Non-pigmented ciliary epithelial cell (primary cell): ENCODE results near the gene CRY2.
A peak's percentile ranks its signal among the peaks of the same experiment; 100 is the strongest.
"Not testable (repeated sequence)": the region's sequence is repeated elsewhere in the genome, so short reads cannot be mapped to it uniquely, and the experiment has no call there.

ENCODE experiments used
- DNase-seq: peaks from one replicate; pipeline ENCODE4 v3.0.0-alpha.2; 2010; ENCODE audit warnings: low read depth

CRY2 gene

GRCh38 chr11:45846974-45847910, at the start of gene CRY2:
TSS of gene CRY2 (plus strand) at chr11:45847475. CDS start at chr11:45847491, 16 bp downstream.
- peak; percentile 90 for DNase-seq

DNA sequence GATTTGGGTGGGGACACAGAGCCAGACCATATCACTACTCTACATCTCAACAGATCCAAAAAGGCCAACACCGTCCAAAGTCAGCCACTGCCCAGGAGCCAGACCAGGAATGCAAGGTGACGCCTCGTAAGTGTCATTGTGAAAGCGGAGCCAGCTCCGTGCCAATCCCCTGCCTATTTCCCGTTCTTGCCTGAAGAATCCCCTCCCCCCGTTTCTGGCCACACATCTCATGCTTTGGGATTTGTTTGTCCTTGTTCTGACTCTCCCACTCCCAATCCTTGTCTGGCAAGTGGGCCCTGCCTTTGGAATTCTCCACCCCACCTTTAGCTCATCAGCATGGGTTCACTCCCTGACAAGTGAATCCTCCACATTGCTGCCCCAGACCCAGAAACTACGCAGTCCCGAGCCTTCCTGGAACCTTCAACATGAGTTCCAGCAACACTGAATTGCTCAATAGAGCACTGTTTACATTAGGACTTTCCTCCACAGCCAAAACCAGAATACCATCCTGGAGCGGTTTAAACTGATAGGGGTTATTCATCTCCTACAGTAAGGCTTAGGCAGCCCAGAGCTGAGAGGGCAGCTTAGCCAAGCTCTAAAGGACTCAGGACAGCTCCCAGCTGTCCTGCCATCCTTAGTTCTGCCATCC, 48.4 kb upstream of the CRY2 start:
- no peak for DNase-seq

GRCh38 chr11:45799562-45799961, 47.7 kb upstream of the CRY2 start:
- DNase-seq = no peak

DNA sequence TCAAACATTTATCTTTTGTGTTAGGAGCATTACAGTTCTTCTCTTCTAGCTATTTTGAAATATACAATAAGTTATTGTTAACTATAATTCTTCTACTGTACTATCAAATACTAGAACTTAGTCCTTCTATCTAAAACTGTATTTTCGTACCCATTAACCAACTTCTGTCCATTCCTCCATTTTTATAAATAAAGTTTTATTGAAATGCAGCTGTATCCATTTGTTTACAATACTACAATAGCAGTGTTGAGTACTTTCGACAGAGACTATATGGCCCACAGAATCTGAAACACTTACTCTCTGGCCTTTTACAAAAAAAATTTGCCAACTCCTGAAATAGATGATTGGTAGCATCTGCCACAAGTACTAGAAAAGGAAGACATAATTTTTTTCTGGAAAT, 47.0 kb upstream of the CRY2 start:
- no peak for DNase-seq

DNA sequence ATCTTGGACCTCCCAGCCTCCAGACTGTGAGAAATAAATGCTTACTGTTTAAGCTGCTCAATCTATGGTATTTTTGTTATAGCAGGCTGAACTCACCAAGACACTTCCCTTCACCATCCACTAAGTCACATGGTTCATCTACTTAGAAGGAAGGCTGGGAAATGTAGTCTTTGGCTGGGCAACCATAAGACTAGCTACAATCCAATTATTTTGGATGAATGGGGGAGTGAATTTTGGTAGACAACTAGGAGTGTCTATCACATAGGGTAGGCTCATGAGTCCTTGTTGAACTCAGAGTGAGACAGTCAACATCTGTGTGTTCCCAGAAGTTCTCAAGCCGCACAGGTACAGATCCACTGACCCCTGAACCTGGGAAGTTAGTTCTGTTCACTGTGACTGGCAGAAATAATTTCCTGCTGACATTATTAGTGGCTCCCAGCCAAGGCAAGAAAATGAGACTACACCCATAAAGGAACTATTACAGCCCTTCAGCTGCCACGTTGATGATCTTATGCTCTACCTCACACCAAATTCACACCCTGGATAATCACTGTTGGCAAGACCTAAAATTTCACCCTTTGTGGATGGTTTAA, 45.5 kb upstream of the CRY2 start:
- no peak for DNase-seq

- no peak for DNase-seq
Measured at GRCh38 chr11:45802531-45803317, 44.6 kb upstream of the CRY2 start.

- DNase-seq = no peak
Measured at GRCh38 chr11:45803971-45804760, 43.1 kb upstream of the CRY2 start.

DNA sequence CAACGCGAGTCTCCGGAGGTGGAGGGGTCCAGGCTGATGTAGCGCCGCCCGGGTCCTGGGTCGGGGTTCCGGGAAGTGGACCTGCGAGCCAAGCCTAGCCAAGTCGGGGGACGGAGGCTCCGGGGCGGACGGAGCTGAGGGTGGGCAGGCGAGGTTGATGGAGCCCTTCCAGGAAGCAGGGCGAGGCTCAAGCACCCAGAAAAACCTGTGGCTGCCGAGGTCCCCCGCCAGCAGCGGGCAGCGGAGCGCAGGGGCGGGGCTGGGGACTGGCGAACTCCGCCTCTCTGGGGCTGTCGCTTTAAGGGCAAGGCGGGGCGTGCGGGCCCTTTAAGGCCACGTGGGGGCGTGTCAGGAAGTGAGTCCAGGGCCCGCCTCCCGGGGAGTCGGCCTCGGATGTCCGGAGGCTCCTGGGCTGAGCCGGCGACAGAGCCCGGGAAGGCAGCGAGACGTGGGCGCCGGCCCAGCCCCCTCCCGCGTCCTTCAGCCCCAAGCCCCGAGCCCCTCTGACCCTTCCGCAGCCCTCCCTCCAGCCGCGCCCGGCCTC, 42.4 kb upstream of the CRY2 start, which contains the start of gene SLC35C1:
Gene SLC35C1, plus strand, starts transcription at position 389 of the 544 bp plus-strand sequence. CDS start 653 bp downstream, outside the sequence.
- DNase-seq = peak; percentile 77

DNA sequence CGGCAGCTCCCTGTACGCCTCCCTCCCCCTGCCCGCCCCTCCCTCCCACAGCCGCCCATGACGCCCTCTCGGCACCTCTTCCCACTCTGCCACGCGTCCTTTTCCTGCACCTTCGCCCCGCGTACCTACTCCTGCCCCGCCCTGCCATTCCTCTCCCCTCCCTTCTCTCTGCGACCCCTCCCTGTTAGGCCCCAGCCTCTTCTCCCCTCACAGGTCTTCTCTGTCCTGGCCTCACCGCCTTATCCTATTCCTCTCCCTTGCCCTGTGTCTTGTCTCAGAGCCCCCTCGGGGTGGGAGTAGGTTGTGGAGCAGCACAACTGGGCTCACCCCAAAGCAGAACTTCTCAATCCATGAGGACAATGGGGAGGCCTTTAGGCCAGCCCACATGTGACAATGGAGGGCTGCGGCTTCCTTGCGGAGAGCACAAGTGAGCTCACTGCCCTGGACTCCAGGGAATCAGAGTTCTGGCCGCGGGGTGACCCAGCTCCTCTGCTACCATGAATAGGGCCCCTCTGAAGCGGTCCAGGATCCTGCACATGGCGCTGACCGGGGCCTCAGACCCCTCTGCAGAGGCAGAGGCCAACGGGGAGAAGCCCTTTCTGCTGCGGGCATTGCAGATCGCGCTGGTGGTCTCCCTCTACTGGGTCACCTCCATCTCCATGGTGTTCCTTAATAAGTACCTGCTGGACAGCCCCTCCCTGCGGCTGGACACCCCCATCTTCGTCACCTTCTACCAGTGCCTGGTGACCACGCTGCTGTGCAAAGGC, 41.8 kb upstream of the CRY2 start:
- DNase-seq = no peak

DNA sequence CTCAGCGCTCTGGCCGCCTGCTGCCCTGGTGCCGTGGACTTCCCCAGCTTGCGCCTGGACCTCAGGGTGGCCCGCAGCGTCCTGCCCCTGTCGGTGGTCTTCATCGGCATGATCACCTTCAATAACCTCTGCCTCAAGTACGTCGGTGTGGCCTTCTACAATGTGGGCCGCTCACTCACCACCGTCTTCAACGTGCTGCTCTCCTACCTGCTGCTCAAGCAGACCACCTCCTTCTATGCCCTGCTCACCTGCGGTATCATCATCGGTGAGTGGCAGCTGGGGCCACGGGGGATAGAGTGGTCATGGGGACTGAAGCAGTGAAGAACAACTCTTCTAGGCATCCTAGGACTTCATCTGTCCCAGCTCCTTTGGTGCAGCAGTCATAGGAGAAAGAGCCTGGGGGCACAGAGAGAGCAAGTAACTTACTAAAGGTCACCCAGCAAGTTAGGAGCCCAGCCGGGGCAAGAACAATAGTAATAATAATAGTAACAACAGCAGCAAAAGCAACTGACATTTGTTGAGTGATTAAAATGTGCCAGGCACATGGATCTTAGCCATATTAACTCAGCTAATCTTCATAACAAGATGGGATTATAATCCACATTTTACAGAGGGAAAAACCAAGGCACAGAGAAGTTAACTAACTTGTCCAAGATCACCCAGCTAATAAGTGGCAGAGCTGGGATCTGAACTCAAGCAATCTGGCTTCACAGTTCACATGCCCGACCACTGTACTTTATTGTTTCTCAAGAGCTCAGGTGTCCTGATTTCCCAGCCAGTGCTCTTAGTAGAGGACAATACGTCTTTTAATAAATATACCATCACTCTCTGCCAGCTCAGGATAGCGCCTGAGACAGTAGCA, 41.0 kb upstream of the CRY2 start:
- DNase-seq = no peak

GRCh38 chr11:45806937-45807791, 40.1 kb upstream of the CRY2 start:
- no peak for DNase-seq

GRCh38 chr11:45807792-45808238, 39.5 kb upstream of the CRY2 start:
- DNase-seq = no peak

GRCh38 chr11:45808427-45808826, 38.8 kb upstream of the CRY2 start:
- not testable (repeated sequence) for DNase-seq

- no peak for DNase-seq
Measured at GRCh38 chr11:45809456-45810395, 37.5 kb upstream of the CRY2 start.

- DNase-seq = no peak
Measured at GRCh38 chr11:45810431-45811108, 36.7 kb upstream of the CRY2 start.

DNA sequence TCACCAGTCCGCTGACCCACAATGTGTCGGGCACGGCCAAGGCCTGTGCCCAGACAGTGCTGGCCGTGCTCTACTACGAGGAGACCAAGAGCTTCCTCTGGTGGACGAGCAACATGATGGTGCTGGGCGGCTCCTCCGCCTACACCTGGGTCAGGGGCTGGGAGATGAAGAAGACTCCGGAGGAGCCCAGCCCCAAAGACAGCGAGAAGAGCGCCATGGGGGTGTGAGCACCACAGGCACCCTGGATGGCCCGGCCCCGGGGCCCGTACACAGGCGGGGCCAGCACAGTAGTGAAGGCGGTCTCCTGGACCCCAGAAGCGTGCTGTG, 36.2 kb upstream of the CRY2 start:
- DNase-seq = no peak
